Measurements from ENCODE around the gene CIBAR2. TPM values are rescaled to one million over a fixed set of nuclear protein-coding genes. Genes with fewer than 3 reads are reported as not detected.

Gene CIBAR2
- total and polyA plus RNA-seq, 9 of the 15 experiments (the other 6 are each of a cell fraction or from before 2014, with no cell fraction given) = not detected

DNA sequence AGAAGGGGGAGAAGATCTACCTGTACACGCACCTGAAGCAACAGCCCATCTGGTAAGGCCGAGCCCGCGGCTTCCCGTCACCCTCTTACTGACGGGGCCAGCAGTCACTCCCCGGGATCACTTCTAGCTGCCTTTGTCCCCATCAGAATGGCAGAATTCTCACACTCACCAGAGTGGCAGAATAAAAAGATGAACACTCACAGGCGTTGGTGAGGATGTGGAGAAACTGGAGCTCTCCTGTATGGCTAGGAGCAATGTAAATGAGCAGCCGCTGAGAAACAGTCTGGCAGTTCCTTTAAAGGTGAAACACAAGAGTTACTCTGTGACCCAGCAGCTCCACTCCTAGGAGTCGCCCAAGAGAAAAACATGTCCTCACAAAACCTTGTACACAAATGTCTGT lies 33.3 kb downstream of the CIBAR2 start:
- FAIRE-seq (peak; percentile 35), ATAC-seq (no peak), DNase-seq (ENCODE audit: extremely low read depth in 1 of 4, low spot score in 3 of 4) (no peak)
- Histone ChIP-seq H3K9me1 (ENCODE audit: control insufficient read depth, insufficient read depth, low read length) (no peaks in the 10 kb centered on the region), H2AFZ (ENCODE audit: low read depth, low read length) (no peak overlapping the region), H3K27ac (ENCODE audit: extremely low read depth, low read depth, low read length) (no peak overlapping the region), H3K4me1 (replicated peaks in 1 of 2; ENCODE audit: control insufficient read depth in 2 of 2, insufficient read depth in 2 of 2, low read length in 2 of 2) (peaks cover 0 to 30% of the 10 kb centered on the region in 2 experiments; a peak in 2 of 5 replicates), H3K79me2 (ENCODE audit: control insufficient read depth, insufficient read depth, low read length) (no peaks in the 10 kb centered on the region), H3K9ac (ENCODE audit: insufficient read depth in 1 of 2, low read depth in 2 of 2, low read length in 2 of 2) (peak overlapping the region in 1 of 2 experiments; percentile 20; a peak in 1 of 4 replicates), H3K36me3 (ENCODE audit: control insufficient read depth, insufficient read depth, low read length) (peaks cover 40% of the 10 kb centered on the region; the same call in 1 of the 3 replicates), H3K27me3 (ENCODE audit: control insufficient read depth in 2 of 2, insufficient read depth in 2 of 2, low read length in 2 of 2) (no peaks in the 10 kb centered on the region), H3K9me3 (replicated peaks; ENCODE audit: control insufficient read depth, insufficient read depth, low read depth, low read length) (no peaks in the 10 kb centered on the region), H4K20me1 (replicated peaks; ENCODE audit: control insufficient read depth, insufficient read depth, low read length) (no peaks in the 10 kb centered on the region; the same call in none of the 2 replicates), H3K4me2 (ENCODE audit: insufficient read depth, low read length) (no peak overlapping the region), H3K4me3 (no peak overlapping the region)
- in situ Hi-C loops (cut with MboI) = no loop called here
- ChIA-PET CTCF (ENCODE audit: low intra/inter-chr PET ratio) (no interaction called here), POLR2A (no interaction called here)
- intact Hi-C loops (cut with micrococcal nuclease) = no loop called here
- BruUV-seq (replicated peaks) = no TSS peak
- 84% methylated on average over 10 of the region's 10 CpGs for WGBS (ENCODE audit: insufficient coverage, low coverage, missing lambda C conversion rate)
- TF ChIP-seq ZNF184 (CRISPR knock-in tag; IDR thresholded peaks at IDR 0.05) (peak; percentile 87), REST (IDR thresholded peaks at IDR 0.05; ENCODE audit: borderline replicate concordance) (no peak), REST (CRISPR knock-in tag; IDR thresholded peaks at IDR 0.05; ENCODE audit: low read depth) (no peak)

Data from K562 (cell line).